HFF-Myc (cell line): ENCODE measurements around the gene CERK.

Experiments used
- DNase-seq: peaks from one replicate; pipeline ENCODE4 v3.0.0-alpha.2; 2011; ENCODE audit warnings: low read depth; ENCODE audit errors: extremely low read depth
- H3K4me3 ChIP-seq: replicated peaks from 2 replicates; pipeline ENCODE4 v1.5.1; 2011; ENCODE audit warnings: low read depth, mild to moderate bottlenecking, control low read depth, low read length
- TF ChIP-seq, protein P1 (sequence below): IDR thresholded peaks from 2 replicates; pipeline ENCODE4 v1.5.1; 2012; ENCODE audit warnings: mild to moderate bottlenecking, low read depth, low read length, control low read depth; ENCODE audit errors: missing control alignments

Gene CERK

DNA sequence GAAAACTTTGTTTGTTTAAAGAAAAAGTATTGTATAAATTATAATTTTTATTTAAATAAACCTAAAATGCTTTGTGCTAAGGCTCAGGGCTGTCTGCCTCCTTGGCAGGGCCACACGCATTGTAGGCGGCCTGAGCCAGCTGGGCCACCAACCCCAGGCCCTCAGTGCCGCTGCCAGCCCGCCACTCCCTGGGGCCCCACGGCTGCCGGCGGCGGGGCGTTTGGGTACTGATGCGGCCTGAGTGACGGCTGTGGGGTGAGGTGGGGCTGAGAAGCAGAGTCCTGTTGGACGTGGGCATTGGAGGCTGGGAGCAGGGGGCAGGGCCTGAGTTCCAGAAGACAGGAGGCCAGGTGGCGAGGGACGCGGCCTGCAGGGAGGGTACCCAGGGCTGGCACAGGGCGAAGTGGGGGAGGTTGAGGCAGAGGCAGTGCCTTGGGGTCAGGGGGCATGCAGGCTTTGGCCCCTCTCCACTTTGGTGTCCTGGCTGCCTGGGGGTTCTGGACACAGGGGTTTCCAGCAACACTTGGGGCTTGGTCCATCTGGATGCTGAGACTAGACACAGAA, 58.3 kb downstream of the CERK start:
- TF ChIP-seq, protein P1, sequence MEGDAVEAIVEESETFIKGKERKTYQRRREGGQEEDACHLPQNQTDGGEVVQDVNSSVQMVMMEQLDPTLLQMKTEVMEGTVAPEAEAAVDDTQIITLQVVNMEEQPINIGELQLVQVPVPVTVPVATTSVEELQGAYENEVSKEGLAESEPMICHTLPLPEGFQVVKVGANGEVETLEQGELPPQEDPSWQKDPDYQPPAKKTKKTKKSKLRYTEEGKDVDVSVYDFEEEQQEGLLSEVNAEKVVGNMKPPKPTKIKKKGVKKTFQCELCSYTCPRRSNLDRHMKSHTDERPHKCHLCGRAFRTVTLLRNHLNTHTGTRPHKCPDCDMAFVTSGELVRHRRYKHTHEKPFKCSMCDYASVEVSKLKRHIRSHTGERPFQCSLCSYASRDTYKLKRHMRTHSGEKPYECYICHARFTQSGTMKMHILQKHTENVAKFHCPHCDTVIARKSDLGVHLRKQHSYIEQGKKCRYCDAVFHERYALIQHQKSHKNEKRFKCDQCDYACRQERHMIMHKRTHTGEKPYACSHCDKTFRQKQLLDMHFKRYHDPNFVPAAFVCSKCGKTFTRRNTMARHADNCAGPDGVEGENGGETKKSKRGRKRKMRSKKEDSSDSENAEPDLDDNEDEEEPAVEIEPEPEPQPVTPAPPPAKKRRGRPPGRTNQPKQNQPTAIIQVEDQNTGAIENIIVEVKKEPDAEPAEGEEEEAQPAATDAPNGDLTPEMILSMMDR = no peak
- DNase-seq = no peak
- H3K4me3 ChIP-seq = no peak overlapping the region

DNA sequence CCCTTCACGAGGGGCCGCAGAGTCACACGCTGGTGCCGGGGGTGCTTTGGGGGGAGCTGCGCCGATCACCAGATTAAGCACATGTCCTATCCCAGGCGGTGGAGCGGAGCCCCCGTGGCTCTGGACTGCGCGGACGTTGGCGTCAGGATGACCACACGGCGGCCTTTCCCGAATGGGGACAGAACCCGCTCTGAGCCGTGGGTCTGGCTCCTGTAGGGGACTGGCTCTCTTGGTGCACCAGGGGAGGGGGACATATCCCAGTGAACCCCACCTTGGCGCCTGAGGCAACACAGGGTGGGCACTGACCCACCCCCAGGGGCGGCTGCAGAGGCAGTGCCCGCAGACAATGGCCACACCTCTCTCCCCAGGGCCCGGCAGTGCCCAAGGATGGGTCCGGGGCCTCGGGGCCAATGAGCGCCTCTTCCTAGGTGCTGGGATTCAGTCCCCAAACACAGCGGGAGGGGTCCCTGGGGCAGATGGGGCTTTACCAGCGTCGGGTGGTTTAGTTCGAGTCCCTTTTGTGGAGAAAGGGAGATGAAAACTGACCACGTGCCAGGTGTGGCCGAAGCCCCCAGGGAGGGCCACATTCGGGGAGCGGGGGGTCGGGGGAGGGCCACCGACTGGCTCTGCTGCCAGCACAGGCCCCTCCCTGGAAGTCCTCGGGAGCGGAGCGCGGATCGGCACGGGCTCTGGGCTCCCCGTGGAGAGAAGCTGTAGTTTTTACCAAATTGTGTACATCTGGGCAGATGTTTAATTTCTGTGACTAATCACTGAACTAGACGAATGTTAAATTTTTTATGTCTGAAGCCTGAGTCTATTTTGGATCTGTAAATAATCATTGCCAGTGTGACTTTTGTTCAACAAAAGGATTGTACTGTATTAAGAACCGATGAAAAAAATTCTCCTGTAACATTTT, 59.0 kb downstream of the CERK start:
- DNase-seq = no peak
- no peak overlapping the region for H3K4me3 ChIP-seq
- TF ChIP-seq, protein P1 = no peak

DNA sequence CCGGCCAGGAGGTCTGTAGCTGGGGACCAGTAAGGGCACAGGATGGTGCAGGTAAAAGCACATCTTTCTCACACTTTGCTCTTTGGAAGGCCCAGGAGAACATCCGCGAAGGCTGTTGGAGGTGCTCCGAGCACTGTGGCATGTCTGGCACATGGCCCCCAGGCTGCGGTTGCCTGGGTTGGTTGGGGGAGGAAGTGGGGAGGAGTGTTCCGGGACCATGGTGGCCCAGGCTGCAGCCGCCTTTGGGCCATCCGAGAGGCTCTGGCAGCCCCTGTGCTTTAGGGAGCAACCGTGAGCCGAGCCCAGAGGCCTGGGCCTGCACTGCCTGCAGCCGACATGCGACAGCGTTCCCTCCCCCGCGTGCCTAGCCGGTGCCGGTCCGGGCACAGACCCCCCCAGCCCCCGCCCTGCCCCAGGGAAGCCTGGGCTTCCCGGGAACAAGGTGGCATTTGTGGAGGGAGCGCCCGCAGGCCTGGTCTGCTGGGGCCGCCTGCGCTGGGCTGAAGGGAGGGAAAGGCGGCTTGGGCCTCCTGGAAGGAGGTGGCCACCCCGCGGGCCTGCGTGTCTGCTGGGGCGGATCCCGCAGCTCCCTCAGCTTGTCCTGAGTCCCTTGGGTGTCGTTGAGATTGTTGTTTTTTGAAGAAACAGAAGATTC, 59.9 kb downstream of the CERK start:
- no peak overlapping the region for H3K4me3 ChIP-seq
- TF ChIP-seq, protein P1 = no peak
- no peak for DNase-seq

DNA sequence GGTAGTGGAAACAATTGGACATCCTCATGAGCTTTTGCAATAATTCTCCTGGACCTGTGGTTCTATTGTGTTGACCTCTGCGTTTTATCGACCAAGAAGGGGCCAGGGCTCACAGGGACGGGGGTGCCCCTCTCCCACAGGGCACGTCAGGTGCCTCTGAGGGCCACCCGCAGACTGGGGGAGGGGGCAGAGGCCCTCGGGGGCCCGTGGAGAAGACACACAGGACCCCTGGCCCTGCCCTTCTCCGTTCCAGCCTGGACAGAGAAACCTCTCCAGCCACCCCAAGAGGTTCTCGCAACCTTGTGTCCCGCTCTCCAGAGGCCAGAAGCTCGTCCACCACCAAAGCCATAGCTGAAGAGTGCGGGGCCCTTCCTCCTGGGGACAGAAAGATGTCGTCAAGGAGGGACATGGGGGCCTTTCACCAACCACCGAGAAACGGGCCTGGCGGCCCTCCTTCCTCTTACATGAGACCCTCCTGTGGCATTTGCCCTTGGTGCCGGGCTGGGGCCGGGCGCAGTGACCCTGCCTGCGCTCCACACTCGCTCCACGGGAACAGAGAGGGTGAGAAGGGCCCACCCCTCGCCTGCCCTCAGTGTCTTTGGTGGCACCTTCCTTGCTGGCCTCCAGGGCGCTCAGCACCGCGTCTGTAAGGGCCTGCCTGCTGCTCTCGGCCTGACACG, 60.6 kb downstream of the CERK start:
- no peak for DNase-seq
- TF ChIP-seq, protein P1 = no peak
- no peak overlapping the region for H3K4me3 ChIP-seq

GRCh38 chr22:46676881-46677280, 61.2 kb downstream of the CERK start:
- TF ChIP-seq, protein P1 = no peak
- no peak for DNase-seq
- H3K4me3 ChIP-seq = no peak overlapping the region

DNA sequence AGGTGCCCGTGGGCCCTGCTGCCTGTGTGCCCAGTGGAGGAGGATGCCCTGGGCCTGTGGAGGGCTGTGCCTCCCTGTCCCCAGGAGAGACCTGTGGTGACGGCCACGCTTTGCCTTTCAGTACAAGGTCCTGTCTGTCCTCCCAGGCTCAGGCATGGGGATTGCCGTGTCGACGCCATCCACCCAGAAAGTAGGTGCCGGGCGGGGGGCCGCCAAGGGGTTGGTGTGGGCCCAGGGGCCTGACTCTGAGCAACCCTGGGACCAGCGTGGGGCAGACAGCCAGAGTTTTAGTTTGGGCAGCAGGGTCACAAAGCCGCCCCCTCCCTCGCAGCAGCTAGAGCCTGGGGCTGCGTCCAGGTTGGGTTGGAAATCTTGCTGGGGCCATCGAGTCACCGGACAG, 61.6 kb downstream of the CERK start:
- TF ChIP-seq, protein P1 = no peak
- no peak for DNase-seq
- H3K4me3 ChIP-seq = no peak overlapping the region
